Activated T-helper 2 cell treated with anti-CD3 and anti-CD28 coated beads, Interferon-gamma antibody, Interleukin-2, Interleukin-4, amounts not matched to agents 10 μg/mL and 5 μg/mL and 100 μg/mL, durations not matched to agents 14 hours and 24 hours and 36 hours (primary cell): ENCODE measurements around the gene ARFGEF3. TPM values are rescaled to one million over a fixed set of nuclear protein-coding genes. Genes with fewer than 3 reads are reported as not detected.

Experiments
- DNase-seq: peaks from one replicate; pipeline ENCODE4 v3.0.0; 2021; ENCODE audit warnings: low spot score
- H3K27ac Mint-ChIP-seq: one replicate; pipeline ENCODE4 v1.8.0; 2021; ENCODE audit warnings: mixed read lengths
- H3K27me3 Mint-ChIP-seq: one replicate; pipeline ENCODE4 v1.8.0; 2021; ENCODE audit warnings: low read depth, mixed read lengths
- H3K36me3 Mint-ChIP-seq: one replicate; pipeline ENCODE4 v1.8.0; 2021; ENCODE audit warnings: low read depth, mixed read lengths
- H3K4me1 Mint-ChIP-seq: one replicate; pipeline ENCODE4 v1.8.0; 2021; ENCODE audit warnings: low read depth, mixed read lengths
- H3K4me3 Mint-ChIP-seq: one replicate; pipeline ENCODE4 v1.8.0; 2021; ENCODE audit warnings: low read depth, mild to moderate bottlenecking, moderate library complexity, mixed read lengths
- H3K9me3 Mint-ChIP-seq: one replicate; pipeline ENCODE4 v1.8.0; 2021; ENCODE audit warnings: mixed read lengths
- intact Hi-C: fragments of 100-400 bp; cut with micrococcal nuclease; formaldehyde crosslinking; loops from one replicate; pipeline ENCODE4 v1.15.1; 2023
- total RNA-seq: library from RNA; stranded (reverse); gene quantifications from 2 replicates; pipeline ENCODE4 v1.2.3, GENCODE V29; 2022

ARFGEF3 gene
- total RNA-seq, 1 donor from 2014 or later: 0.55 TPM

GRCh38 chr6:138183790-138184134, 22.0 kb downstream of the ARFGEF3 start:
- H3K9me3 Mint-ChIP-seq: no peaks in the 10 kb centered on the region
- no peak overlapping the region for H3K4me3 Mint-ChIP-seq
- no peak for DNase-seq
- intact Hi-C loops: no loop called here
- no peaks in the 10 kb centered on the region for H3K4me1 Mint-ChIP-seq
- no peaks in the 10 kb centered on the region for H3K36me3 Mint-ChIP-seq
- no peak overlapping the region for H3K27ac Mint-ChIP-seq
- peaks cover 14% of the 10 kb centered on the region for H3K27me3 Mint-ChIP-seq

- intact Hi-C loops: no loop called here
- Mint-ChIP-seq H3K4me3 (no peak overlapping the region), H3K36me3 (no peaks in the 10 kb centered on the region), H3K27ac (no peak overlapping the region), H3K27me3 (peaks cover 14% of the 10 kb centered on the region), H3K4me1 (no peaks in the 10 kb centered on the region), H3K9me3 (no peaks in the 10 kb centered on the region)
- no peak for DNase-seq
Measured at GRCh38 chr6:138184230-138184629, 22.5 kb downstream of the ARFGEF3 start.

DNA sequence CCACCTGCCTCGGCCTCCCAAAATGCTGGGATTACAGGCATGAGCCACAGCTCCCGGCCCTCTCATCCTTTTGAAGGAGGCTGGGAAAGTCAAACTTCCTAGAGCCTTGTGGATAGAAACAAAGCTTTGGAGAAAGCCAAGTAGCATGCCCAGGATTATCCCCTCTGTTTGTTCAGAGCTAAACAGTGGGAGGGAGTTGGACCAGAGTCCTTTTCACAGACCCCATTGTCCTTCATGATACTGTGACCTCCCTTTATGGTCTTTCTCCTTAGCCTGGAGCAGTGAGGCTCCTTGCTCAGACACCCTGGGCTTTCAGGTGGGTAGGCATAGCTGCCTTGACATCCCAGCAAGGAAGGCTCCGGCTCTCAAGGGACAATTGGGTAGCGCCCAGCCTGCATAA, 25.4 kb downstream of the ARFGEF3 start:
- Mint-ChIP-seq H3K27ac (no peak overlapping the region), H3K4me1 (no peaks in the 10 kb centered on the region), H3K27me3 (peaks cover 10% of the 10 kb centered on the region), H3K36me3 (no peaks in the 10 kb centered on the region), H3K9me3 (no peaks in the 10 kb centered on the region), H3K4me3 (no peak overlapping the region)
- DNase-seq: no peak
- intact Hi-C loops: no loop called here

DNA sequence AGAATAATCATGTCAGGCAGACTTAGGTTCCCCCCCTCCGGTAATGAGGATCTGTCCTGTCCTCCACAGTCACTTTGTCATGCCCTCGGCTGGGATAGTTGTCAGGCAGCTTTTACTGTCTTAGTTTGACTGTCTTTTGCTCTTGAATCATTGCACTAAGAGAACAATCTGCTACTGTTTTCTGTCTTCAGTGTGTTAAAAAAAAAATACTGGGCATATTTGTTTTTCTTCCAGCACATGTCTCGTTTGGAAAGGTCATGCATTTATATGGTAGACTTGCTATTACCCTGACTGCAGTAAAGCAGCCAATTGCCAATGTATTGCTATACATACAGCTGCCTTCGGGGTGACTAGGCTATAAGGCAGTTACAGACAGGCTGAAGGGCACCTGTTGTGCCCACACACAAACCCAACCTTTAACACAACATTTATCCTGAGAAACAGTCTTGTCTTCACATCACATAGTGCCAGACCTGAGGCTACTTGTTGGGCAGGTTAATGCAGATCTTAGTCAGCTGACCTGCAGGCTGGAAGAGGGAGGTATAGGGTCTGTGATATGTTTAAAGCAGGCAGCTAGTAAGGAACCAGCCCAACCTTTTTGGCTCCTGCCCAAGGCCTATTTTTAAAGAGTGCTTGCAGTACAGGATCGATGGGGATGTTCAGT, 26.7 kb downstream of the ARFGEF3 start:
- no peak overlapping the region for H3K27ac Mint-ChIP-seq
- no peaks in the 10 kb centered on the region for H3K36me3 Mint-ChIP-seq
- no peaks in the 10 kb centered on the region for H3K4me1 Mint-ChIP-seq
- no peaks in the 10 kb centered on the region for H3K9me3 Mint-ChIP-seq
- no peak for DNase-seq
- peaks cover 7% of the 10 kb centered on the region for H3K27me3 Mint-ChIP-seq
- no peak overlapping the region for H3K4me3 Mint-ChIP-seq
- intact Hi-C loops: no loop called here

DNA sequence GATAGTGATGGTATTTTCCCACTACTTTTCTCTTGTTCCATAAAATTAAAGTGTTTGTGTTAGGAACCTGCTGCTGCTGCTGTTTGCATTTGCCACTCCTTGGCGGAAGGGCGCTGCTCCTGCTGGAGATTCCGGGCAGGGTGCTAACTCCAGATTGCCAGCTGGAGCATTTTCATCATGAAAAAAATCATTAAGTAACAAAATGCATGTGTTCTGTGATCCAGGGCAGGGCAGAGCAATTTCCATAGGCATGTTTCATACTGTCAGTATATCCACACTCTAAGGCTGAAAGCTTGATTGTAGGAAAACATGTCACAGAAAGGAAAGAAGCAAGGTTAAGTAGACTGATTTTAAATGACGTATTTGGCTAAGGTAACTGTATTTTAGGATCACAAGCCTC, 32.5 kb downstream of the ARFGEF3 start:
- no peak for DNase-seq
- no peak overlapping the region for H3K27ac Mint-ChIP-seq
- H3K9me3 Mint-ChIP-seq: no peaks in the 10 kb centered on the region
- intact Hi-C loops: no loop called here
- peaks cover 7% of the 10 kb centered on the region for H3K27me3 Mint-ChIP-seq
- H3K4me1 Mint-ChIP-seq: no peaks in the 10 kb centered on the region
- H3K36me3 Mint-ChIP-seq: no peaks in the 10 kb centered on the region
- no peak overlapping the region for H3K4me3 Mint-ChIP-seq

- no peak for DNase-seq
- no peak overlapping the region for H3K27ac Mint-ChIP-seq
- peaks cover 11% of the 10 kb centered on the region for H3K27me3 Mint-ChIP-seq
- no peak overlapping the region for H3K4me3 Mint-ChIP-seq
- no peaks in the 10 kb centered on the region for H3K9me3 Mint-ChIP-seq
- intact Hi-C loops: no loop called here
- H3K36me3 Mint-ChIP-seq: no peaks in the 10 kb centered on the region
- no peaks in the 10 kb centered on the region for H3K4me1 Mint-ChIP-seq
Measured at GRCh38 chr6:138196122-138196738, 34.5 kb downstream of the ARFGEF3 start.

DNA sequence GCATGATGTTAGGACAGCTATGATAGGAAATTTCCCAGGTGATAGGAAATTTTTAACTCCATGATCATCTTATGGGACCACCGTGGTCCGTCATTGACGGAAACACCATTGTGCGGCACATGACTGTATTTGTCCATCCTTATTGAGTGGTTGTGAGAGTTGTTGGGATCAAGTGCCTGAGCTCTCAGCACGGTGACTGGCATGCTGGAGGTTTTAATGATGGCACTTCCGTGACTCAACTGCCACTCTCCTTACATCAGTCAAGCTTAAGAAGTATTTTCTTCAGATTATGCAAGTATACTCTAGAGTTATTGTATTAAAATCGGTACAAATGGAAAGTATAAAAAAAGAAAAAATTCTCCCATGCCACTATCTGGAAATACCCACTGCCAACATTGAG, 35.8 kb downstream of the ARFGEF3 start:
- H3K36me3 Mint-ChIP-seq: no peaks in the 10 kb centered on the region
- H3K27me3 Mint-ChIP-seq: peaks cover 13% of the 10 kb centered on the region
- H3K4me3 Mint-ChIP-seq: no peak overlapping the region
- H3K27ac Mint-ChIP-seq: no peak overlapping the region
- DNase-seq: no peak
- H3K4me1 Mint-ChIP-seq: no peaks in the 10 kb centered on the region
- intact Hi-C loops: no loop called here
- H3K9me3 Mint-ChIP-seq: no peaks in the 10 kb centered on the region

DNA sequence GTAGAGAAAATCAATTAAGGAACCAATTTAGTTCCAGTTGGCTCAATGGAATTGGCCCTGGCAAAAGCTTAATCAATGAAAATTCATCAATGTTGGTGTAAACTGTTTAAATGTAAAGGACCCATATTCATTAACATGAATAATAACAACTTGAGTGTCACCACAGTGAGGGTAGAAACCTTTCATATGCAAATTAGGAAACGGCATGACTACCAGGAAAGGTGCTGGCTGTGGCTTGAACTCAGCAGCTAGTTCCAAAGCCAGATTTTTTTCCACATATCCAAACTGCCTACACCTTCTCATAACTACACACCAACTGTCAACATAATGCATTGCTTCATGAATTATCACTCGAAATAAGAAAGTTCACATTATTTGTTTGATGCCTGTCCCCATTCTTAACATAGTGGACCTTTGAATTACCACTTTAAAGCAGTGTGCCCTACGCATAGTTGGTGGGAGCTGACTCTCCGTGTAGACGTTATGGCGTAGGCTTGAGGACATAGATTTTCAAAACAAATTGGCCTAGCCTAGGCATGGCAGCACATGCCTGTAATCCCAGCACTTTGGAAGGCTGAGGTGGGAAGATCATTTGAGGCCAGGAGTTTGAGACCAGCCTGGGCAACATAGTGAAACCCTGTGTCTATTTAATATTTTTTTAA, 36.8 kb downstream of the ARFGEF3 start:
- Mint-ChIP-seq H3K36me3 (no peaks in the 10 kb centered on the region), H3K4me3 (no peak overlapping the region), H3K4me1 (no peaks in the 10 kb centered on the region), H3K9me3 (no peaks in the 10 kb centered on the region), H3K27me3 (peaks cover 10% of the 10 kb centered on the region), H3K27ac (no peak overlapping the region)
- intact Hi-C loops: no loop called here
- no peak for DNase-seq

DNA sequence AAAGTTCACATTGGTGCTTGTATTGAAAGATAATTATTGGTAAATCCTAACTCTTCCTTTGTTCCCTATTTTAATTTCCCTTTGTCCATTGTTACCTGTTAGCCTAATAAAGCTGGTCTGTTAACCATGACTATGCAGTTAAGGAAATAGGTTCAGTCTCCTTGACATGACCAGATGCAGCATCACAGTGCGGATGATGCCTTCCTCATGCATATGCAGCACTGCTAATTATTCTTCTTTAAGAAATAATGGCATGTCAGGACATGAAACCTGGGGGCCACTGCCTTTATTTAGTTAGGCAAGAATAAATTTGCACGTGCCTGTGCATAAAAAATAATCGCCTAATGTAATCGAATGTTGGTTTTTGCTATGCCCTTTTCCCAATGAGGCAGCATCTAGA, 40.1 kb downstream of the ARFGEF3 start:
- H3K36me3 Mint-ChIP-seq: no peaks in the 10 kb centered on the region
- DNase-seq: no peak
- H3K4me3 Mint-ChIP-seq: no peak overlapping the region
- H3K27ac Mint-ChIP-seq: no peak overlapping the region
- H3K9me3 Mint-ChIP-seq: no peaks in the 10 kb centered on the region
- no peaks in the 10 kb centered on the region for H3K4me1 Mint-ChIP-seq
- intact Hi-C loops: no loop called here
- H3K27me3 Mint-ChIP-seq: peaks cover 9% of the 10 kb centered on the region

DNA sequence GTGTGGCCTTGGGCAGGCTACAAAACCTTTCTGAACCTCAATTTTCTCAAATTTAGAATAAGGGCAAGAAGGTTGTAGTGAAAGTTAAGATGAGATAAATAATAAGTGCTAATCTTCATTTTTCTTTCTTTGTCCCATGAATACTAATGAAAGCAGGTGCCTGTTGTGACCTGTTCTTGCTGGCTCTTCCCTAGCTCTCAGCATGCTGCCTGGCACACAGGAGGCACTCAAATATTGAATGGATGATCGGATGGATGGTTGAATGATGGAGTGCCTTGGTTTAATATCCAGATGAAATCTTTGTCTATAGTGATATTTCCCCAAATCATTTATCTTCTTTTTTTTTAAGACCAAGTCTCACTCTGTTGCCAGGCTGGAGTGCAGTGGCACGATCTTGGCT, 41.6 kb downstream of the ARFGEF3 start:
- intact Hi-C loops: no loop called here
- no peak for DNase-seq
- Mint-ChIP-seq H3K36me3 (no peaks in the 10 kb centered on the region), H3K9me3 (no peaks in the 10 kb centered on the region), H3K4me1 (no peaks in the 10 kb centered on the region), H3K27ac (no peak overlapping the region), H3K27me3 (peaks cover 11% of the 10 kb centered on the region), H3K4me3 (no peak overlapping the region)

- no peak for DNase-seq
- Mint-ChIP-seq H3K4me3 (no peak overlapping the region), H3K4me1 (no peaks in the 10 kb centered on the region), H3K27me3 (peaks cover 11% of the 10 kb centered on the region), H3K36me3 (no peaks in the 10 kb centered on the region), H3K27ac (no peak overlapping the region), H3K9me3 (no peaks in the 10 kb centered on the region)
- intact Hi-C loops: no loop called here
Measured at GRCh38 chr6:138204303-138204702, 42.6 kb downstream of the ARFGEF3 start.

GRCh38 chr6:138204792-138205384, 43.1 kb downstream of the ARFGEF3 start:
- no peaks in the 10 kb centered on the region for H3K4me1 Mint-ChIP-seq
- intact Hi-C loops: no loop called here
- no peak overlapping the region for H3K27ac Mint-ChIP-seq
- H3K27me3 Mint-ChIP-seq: peaks cover 11% of the 10 kb centered on the region
- no peak overlapping the region for H3K4me3 Mint-ChIP-seq
- no peaks in the 10 kb centered on the region for H3K9me3 Mint-ChIP-seq
- no peaks in the 10 kb centered on the region for H3K36me3 Mint-ChIP-seq
- no peak for DNase-seq

GRCh38 chr6:138205437-138206094, 43.8 kb downstream of the ARFGEF3 start:
- no peak overlapping the region for H3K4me3 Mint-ChIP-seq
- no peak for DNase-seq
- intact Hi-C loops: no loop called here
- no peak overlapping the region for H3K27ac Mint-ChIP-seq
- H3K27me3 Mint-ChIP-seq: peaks cover 9% of the 10 kb centered on the region
- no peaks in the 10 kb centered on the region for H3K4me1 Mint-ChIP-seq
- H3K36me3 Mint-ChIP-seq: no peaks in the 10 kb centered on the region
- H3K9me3 Mint-ChIP-seq: no peaks in the 10 kb centered on the region
